GM19023 (cell line): Measurements from ENCODE around the gene AMFR.

Experiments used
- ATAC-seq: cut with Tn5 transposase; IDR thresholded peaks from one replicate; pipeline ENCODE4 v1.9.1; 2021; ENCODE audit warnings: mild to moderate bottlenecking, moderate library complexity; ENCODE audit not compliant: unreplicated experiment

The AMFR gene

GRCh38 chr16:56364865-56365264 lies 60.5 kb downstream of the AMFR start:
- ATAC-seq: no peak

GRCh38 chr16:56363781-56364565 lies 61.4 kb downstream of the AMFR start:
- ATAC-seq: no peak

GRCh38 chr16:56363181-56363716 lies 62.1 kb downstream of the AMFR start:
- no peak for ATAC-seq

- no peak for ATAC-seq
These were observed 62.6 kb downstream of the AMFR start for GRCh38 chr16:56362706-56363105.

- no peak for ATAC-seq
These were observed 63.2 kb downstream of the AMFR start for GRCh38 chr16:56362057-56362655.

- ATAC-seq: no peak
These were observed 65.0 kb downstream of the AMFR start for GRCh38 chr16:56360117-56361008.

GRCh38 chr16:56357765-56358322 lies 67.5 kb downstream of the AMFR start:
- no peak for ATAC-seq

GRCh38 chr16:56357241-56357764 lies 68.0 kb downstream of the AMFR start:
- ATAC-seq: no peak

GRCh38 chr16:56356276-56357240 lies 68.8 kb downstream of the AMFR start:
- peak; percentile 92 for ATAC-seq

- ATAC-seq: no peak
These were observed 69.5 kb downstream of the AMFR start for GRCh38 chr16:56355786-56356275.

- no peak for ATAC-seq
These were observed 70.1 kb downstream of the AMFR start for GRCh38 chr16:56355221-56355620.

GRCh38 chr16:56354746-56355145 lies 70.6 kb downstream of the AMFR start:
- no peak for ATAC-seq

GRCh38 chr16:56354016-56354415 lies 71.3 kb downstream of the AMFR start:
- ATAC-seq: no peak

- no peak for ATAC-seq
These were observed 72.1 kb downstream of the AMFR start for GRCh38 chr16:56353054-56353921.

GRCh38 chr16:56352351-56353053 lies 72.8 kb downstream of the AMFR start:
- no peak for ATAC-seq

- no peak for ATAC-seq
These were observed 73.9 kb downstream of the AMFR start for GRCh38 chr16:56351481-56351880.

- ATAC-seq: no peak
These were observed 74.6 kb downstream of the AMFR start for GRCh38 chr16:56350491-56351405.
